ENCODE results near the gene ATXN10.

Gene ATXN10

DNA sequence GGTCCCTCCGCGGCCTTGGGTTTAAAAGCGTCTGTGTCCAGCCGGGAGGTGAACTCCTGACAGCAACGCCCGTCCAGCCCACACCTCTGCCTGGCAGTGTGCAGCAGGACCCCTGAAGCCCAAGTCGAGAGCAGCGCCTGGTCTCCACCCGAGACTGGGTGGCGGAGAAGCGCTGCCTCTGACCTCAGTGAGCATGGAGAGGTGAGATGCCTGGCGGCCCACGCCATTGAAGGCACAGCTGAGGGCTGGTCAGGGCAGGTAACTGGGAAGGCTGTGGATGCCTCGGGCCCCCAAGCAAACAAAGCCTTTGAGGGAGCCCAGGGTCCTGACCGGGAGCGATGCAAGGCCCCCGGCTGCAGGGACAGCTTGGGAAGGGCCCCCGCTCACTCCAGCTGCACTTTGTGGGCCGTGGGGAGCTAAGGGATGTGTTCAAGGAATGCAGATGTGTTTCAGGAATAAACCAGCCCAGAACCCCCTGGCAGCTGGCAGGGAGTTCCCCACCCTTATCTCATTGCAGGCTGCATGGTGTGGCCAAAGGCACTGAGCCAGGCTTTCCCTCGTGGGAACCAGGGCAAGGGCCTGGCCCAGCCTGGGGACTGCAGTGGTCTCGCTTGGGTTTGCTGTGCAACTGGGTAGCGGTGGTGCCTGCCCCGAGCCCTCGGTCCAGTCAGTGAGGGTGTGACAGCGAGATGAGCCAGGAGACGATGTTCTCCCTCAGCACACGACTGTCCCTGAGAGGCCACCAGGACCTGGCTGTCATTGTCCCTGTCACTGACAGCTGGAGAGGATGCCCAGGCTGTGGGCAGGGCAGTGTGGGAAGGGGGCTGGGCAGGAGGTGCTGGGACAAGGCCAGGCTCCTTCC is 212.8 kb downstream of the ATXN10 start:
- no peak overlapping the region for H3K27ac ChIP-seq
- no peaks in the 10 kb centered on the region for H3K36me3 ChIP-seq
- no peaks in the 10 kb centered on the region for H3K9me3 ChIP-seq
- peaks cover 47% of the 10 kb centered on the region for H4K20me1 ChIP-seq
- H3K27me3 ChIP-seq: peaks cover 48% of the 10 kb centered on the region
- TF ChIP-seq Cebpa-rat (IDR thresholded peaks at IDR 0.05): no peak
- H3K9ac ChIP-seq: no peak overlapping the region
- peaks cover 30% of the 10 kb centered on the region for H3K4me1 ChIP-seq
- peak overlapping the region; percentile 36 for H3K4me2 ChIP-seq
- H3K4me3 ChIP-seq: no peak overlapping the region

- no peaks in the 10 kb centered on the region for H3K9me3 ChIP-seq
- no peak overlapping the region for H3K27ac ChIP-seq
- H3K27me3 ChIP-seq: peaks cover 48% of the 10 kb centered on the region
- no peaks in the 10 kb centered on the region for H3K36me3 ChIP-seq
- peaks cover 30% of the 10 kb centered on the region for H3K4me1 ChIP-seq
- no peak overlapping the region for H3K9ac ChIP-seq
- H4K20me1 ChIP-seq: peaks cover 45% of the 10 kb centered on the region
- H3K4me3 ChIP-seq: no peak overlapping the region
- H3K4me2 ChIP-seq: peak overlapping the region; percentile 36
- TF ChIP-seq Cebpa-rat (IDR thresholded peaks at IDR 0.05): no peak
Observed at GRCh38 chr22:45885171-45885840, 213.7 kb downstream of the ATXN10 start.

DNA sequence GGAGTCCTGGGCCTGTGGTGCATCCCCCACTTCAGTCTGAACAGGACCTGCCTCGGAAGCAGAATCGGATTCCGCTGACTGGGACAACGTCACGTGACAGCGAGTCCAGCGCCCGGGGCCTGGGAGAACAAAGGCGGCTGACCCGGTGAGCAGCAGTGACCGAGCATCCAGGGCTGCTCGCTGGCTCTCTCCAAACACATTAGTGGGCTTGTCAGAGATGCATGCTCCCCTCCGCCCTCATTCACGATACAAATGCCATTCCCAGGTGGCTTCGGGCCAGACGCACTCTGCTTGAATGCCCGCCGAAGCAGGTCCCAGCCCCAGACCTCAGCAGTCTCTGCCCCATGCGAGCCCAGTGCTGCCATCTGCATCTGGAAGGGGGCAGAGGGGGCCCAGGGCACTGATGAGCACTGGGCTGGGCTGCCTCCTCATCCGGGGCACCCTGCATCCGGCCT is 214.3 kb downstream of the ATXN10 start:
- Histone ChIP-seq H3K4me3 (no peak overlapping the region), H3K9ac (no peak overlapping the region), H3K36me3 (no peaks in the 10 kb centered on the region), H3K27ac (no peak overlapping the region), H3K4me1 (peaks cover 28% of the 10 kb centered on the region), H3K9me3 (no peaks in the 10 kb centered on the region), H3K27me3 (peaks cover 47% of the 10 kb centered on the region), H4K20me1 (peaks cover 39% of the 10 kb centered on the region), H3K4me2 (no peak overlapping the region)
- TF ChIP-seq Cebpa-rat (IDR thresholded peaks at IDR 0.05): no peak

- Histone ChIP-seq H3K4me1 (peaks cover 29% of the 10 kb centered on the region), H3K9ac (no peak overlapping the region)
Observed at GRCh38 chr22:45886540-45886939, 214.9 kb downstream of the ATXN10 start.

DNA sequence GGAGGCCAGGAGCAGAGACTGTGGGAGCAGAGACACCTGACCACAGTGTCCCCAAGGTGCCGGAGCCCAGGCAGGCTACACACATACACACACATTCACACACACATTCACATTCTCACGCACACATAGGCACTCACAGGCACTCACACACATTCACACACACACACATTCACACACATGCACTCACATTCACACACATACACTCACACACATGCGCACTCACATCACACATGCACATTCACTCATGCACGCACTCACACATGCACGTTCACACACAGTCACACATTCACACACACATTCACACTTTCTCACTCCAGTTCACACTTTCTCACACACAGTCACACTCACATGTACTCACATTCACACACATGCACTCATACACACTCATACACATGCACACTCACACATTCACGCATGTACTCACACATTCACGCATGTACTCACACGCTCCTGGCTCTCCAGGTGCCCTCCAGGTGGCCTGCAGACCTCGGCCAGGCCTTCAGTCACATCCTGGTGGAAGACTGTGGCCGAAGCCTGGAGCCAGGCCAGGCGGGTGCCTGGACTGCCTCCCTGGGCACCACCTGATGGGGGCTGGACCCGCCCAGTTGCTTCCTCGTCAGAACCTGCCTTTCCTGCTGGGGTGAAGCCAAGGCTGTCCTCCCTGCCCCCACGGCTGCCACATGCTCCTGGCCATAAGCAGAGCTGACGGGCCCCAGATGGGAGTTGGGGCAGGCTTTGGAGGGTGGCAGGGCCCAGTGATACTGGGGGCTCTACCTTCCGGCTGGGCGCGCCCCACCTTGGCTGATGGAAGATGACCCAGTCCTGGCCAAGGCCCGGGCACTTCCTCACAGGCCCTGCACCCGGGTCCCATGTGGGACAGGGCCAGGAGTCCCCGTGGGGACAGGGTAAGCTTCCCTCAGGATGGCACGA is 215.8 kb downstream of the ATXN10 start:
- no peaks in the 10 kb centered on the region for H3K36me3 ChIP-seq
- no peak overlapping the region for H3K27ac ChIP-seq
- peaks cover 38% of the 10 kb centered on the region for H3K4me1 ChIP-seq
- H3K4me2 ChIP-seq: peak overlapping the region; percentile 29; the same call in 1 of the 2 replicates
- H3K9ac ChIP-seq: no peak overlapping the region
- H3K27me3 ChIP-seq: peaks cover 47% of the 10 kb centered on the region
- no peak overlapping the region for H3K4me3 ChIP-seq
- H4K20me1 ChIP-seq: peaks cover 36% of the 10 kb centered on the region
- no peak for TF ChIP-seq Cebpa-rat (IDR thresholded peaks at IDR 0.05)
- no peaks in the 10 kb centered on the region for H3K9me3 ChIP-seq

More at GRCh38 chr22:45886540-45886939, 214.9 kb downstream of the ATXN10 start:
- H3K27me3 ChIP-seq: peaks cover 47% of the 10 kb centered on the region
- H3K36me3 ChIP-seq: no peaks in the 10 kb centered on the region
- no peak overlapping the region for H3K4me3 ChIP-seq
- no peak for TF ChIP-seq Cebpa-rat (IDR thresholded peaks at IDR 0.05)
- no peak overlapping the region for H3K27ac ChIP-seq
- peaks cover 36% of the 10 kb centered on the region for H4K20me1 ChIP-seq
- no peaks in the 10 kb centered on the region for H3K9me3 ChIP-seq
- H3K4me2 ChIP-seq: no peak overlapping the region

DNA sequence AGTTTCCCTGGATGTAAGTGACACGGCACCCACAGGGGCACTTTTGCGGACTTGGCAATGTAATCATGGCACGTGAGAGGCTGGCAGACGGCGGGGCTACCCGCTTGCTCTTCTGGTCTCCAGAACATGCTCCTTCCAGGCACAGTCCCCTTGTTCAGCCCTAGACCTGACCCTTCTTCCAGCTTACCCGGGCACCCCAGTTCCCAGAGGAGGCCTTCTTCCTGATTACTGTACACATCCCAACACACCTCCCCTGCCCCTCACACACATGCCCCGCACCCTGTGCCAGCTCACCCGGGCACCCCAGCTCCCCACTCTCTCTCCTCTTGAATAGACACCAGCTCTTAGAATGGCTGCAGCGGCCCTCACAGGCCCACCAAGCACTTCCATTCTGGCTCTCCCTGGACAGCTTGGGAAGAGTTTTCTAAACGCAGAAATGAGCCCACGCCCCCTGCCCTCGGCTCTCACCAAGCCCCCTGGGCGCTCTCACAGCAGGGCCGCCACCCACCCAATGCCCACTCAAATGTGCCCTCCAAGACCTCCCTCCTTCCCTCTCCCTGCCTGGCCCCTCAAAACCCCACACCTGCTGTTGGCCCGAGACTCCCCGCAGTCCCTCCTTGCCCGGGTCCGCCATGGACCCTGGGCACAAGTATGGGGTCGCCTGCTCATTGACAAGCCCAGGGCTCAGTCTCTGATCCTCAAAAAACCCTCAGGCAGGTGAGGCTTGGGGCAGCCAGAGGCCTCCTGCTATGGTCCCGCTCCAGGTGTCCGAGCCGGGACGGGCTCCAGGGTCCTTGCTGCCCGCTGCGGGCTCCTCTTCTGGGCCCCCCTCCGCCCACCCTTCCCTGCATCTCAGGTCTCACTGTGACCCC is 216.8 kb downstream of the ATXN10 start:
- TF ChIP-seq Cebpa-rat (IDR thresholded peaks at IDR 0.05): no peak
- peaks cover 47% of the 10 kb centered on the region for H3K4me1 ChIP-seq
- no peak overlapping the region for H3K4me3 ChIP-seq
- peak overlapping the region; percentile 29; the same call in 1 of the 2 replicates for H3K4me2 ChIP-seq
- H3K9ac ChIP-seq: no peak overlapping the region
- peaks cover 39% of the 10 kb centered on the region for H3K27me3 ChIP-seq
- H3K36me3 ChIP-seq: no peaks in the 10 kb centered on the region
- H4K20me1 ChIP-seq: peaks cover 32% of the 10 kb centered on the region
- no peak overlapping the region for H3K27ac ChIP-seq
- no peaks in the 10 kb centered on the region for H3K9me3 ChIP-seq

DNA sequence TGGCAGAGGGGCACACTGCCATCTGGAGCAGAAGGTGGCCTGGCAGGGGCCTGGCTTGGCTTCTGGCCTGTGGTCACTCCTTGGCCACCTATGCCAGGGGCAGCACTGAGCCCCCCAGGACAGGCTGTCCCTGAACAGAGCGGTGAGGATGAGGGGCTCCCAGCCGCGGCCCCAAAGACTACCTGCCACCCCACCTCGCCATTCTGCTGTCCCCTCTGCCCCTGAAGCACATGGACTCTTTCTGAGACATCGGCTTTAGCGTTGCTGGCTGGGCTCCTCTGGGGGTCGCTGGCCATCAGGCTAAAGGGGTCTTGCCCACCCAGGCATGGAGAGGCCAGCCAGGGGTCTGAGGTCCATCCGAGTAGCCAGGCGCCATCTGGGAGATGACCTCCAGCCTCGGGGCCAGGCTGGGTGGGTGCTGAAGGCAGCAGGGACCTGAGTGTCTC is 217.5 kb downstream of the ATXN10 start:
- H3K9me3 ChIP-seq: no peaks in the 10 kb centered on the region
- H3K27ac ChIP-seq: no peak overlapping the region
- H3K4me3 ChIP-seq: no peak overlapping the region
- H3K27me3 ChIP-seq: peaks cover 39% of the 10 kb centered on the region
- H3K36me3 ChIP-seq: no peaks in the 10 kb centered on the region
- peaks cover 47% of the 10 kb centered on the region for H3K4me1 ChIP-seq
- no peak overlapping the region for H3K9ac ChIP-seq
- H3K4me2 ChIP-seq: no peak overlapping the region
- no peak for TF ChIP-seq Cebpa-rat (IDR thresholded peaks at IDR 0.05)
- H4K20me1 ChIP-seq: peaks cover 31% of the 10 kb centered on the region

DNA sequence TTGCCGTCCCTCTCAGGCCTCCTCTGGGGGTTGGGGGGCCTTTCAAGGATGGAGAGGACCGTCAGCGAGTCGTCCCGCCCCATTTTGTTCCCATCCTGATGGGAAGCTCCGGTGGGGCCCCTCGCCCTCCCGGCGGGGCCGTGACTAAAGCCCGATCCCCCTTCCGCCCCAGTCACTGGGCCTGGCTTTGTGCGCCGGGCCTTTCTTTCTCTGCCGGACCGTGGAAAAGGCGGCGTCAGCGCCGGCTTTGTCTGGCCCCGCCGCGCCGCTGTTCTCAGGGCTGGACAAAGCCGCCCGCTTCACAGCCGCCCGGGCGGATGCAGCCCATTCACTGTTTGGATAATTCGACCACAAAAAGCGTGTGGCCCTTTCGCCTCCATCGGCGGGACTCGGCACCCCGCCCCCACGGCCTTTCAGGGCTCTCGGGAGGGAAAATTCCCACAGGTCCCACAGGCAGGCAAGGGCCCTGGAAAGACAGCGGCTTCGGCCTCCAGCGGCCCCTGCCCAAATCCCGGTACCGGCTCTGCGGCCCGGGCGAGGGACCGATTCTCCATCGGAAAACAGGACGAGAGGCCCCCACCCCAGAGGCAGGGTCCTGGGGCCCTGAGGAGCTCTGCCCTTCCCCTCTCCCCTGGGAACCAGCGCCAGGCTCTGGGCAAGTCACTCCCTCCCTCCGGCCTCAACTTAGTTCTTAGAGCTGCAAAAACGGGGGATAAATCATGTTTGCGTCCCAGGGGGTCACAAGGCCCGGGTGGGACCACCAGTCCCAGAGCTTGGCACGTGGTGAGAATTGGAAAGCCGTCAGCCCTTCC is 218.1 kb downstream of the ATXN10 start:
- Histone ChIP-seq H3K4me1 (peaks cover 41% of the 10 kb centered on the region), H3K36me3 (no peaks in the 10 kb centered on the region), H4K20me1 (peaks cover 27% of the 10 kb centered on the region), H3K9ac (no peak overlapping the region), H3K4me2 (no peak overlapping the region), H3K27me3 (peaks cover 39% of the 10 kb centered on the region), H3K27ac (no peak overlapping the region), H3K9me3 (no peaks in the 10 kb centered on the region), H3K4me3 (no peak overlapping the region)
- TF ChIP-seq Cebpa-rat (IDR thresholded peaks at IDR 0.05): no peak

Measured in BLaER1 (cell line).